Measurements from ENCODE around the gene RAB11FIP3. TPM values are rescaled to one million over a fixed set of nuclear protein-coding genes. Genes with fewer than 3 reads are reported as not detected.

RAB11FIP3 gene
- total and polyA plus RNA-seq, 9 of the 15 experiments (the other 6 are each of a cell fraction or from before 2014, with no cell fraction given): 0.46 to 13.1 (median 4.3) TPM

- peak; percentile 49 for TF ChIP-seq MGA (IDR thresholded peaks at IDR 0.05)
- TF ChIP-seq EGR1 (conservative IDR thresholded peaks at IDR 0.05): peak; percentile 42; the same call in 1 of the 2 replicates
- peak; percentile 38; the same call in 1 of the 2 replicates for TF ChIP-seq ETV5 (CRISPR knock-in tag; IDR thresholded peaks at IDR 0.05; ENCODE audit: low read depth)
- TF ChIP-seq BRCA1 (IDR thresholded peaks at IDR 0.05): no peak
- no peak; the same call in 1 of the 2 replicates for TF ChIP-seq BRCA1 (CRISPR knock-in tag; IDR thresholded peaks at IDR 0.05)
- no peak for TF ChIP-seq PHB2 (IDR thresholded peaks at IDR 0.05; ENCODE audit: low read depth)
- TF ChIP-seq TCF7 (IDR thresholded peaks at IDR 0.05; ENCODE audit: borderline replicate concordance): 0 out of 2 replicates have a peak, but pooled peaks have one; percentile 31
- peak; percentile 65 for TF ChIP-seq NFIC (IDR thresholded peaks at IDR 0.05)
- peak; percentile 63 for TF ChIP-seq HNRNPK (IDR thresholded peaks at IDR 0.05; ENCODE audit: low read depth, low read length, poor library complexity, severe bottlenecking)
- TF ChIP-seq ZNF449 (CRISPR knock-in tag; IDR thresholded peaks at IDR 0.05): no peak
- no peak for TF ChIP-seq PHTF2 (CRISPR knock-in tag; IDR thresholded peaks at IDR 0.05)
- TF ChIP-seq MBD2 (IDR thresholded peaks at IDR 0.05; ENCODE audit: borderline replicate concordance, low read depth): peak; percentile 82
- TF ChIP-seq ZNF134 (CRISPR knock-in tag; conservative IDR thresholded peaks at IDR 0.05): no peak
- peak; percentile 78 for TF ChIP-seq HMGN3 (IDR thresholded peaks at IDR 0.05; ENCODE audit: borderline replicate concordance, extremely low read depth, insufficient read length, low read depth, low read length)
- peak; percentile 96 for TF ChIP-seq HCFC1 (IDR thresholded peaks at IDR 0.05; ENCODE audit: low read depth, low read length)
- peak; percentile 32 for TF ChIP-seq POLR2B (IDR thresholded peaks at IDR 0.05; ENCODE audit: low read depth, partially characterized antibody)
Observed at GRCh38 chr16:527015-527903, 101.8 kb downstream of the RAB11FIP3 start, which contains the start of gene CAPN15 (continued).

Measured in K562 (cell line).